DMS79 treated with DMSO at 0.1 percent for 48 hours (cell line): ENCODE results near the gene GNAT3.

ENCODE experiments used
- DNase-seq: peaks from one replicate; lab custom pipeline; 2025; lab: John Stamatoyannopoulos, UW

Gene GNAT3

GRCh38 chr7:80499350-80499953, 12.4 kb downstream of the GNAT3 start:
- no peak for DNase-seq

- no peak for DNase-seq
These were observed 13.1 kb downstream of the GNAT3 start for GRCh38 chr7:80498481-80499349.

GRCh38 chr7:80496586-80496985, 15.3 kb downstream of the GNAT3 start:
- DNase-seq, result no peak

GRCh38 chr7:80493121-80493849, 18.6 kb downstream of the GNAT3 start:
- DNase-seq, result no peak

GRCh38 chr7:80491462-80491861, 20.4 kb downstream of the GNAT3 start:
- no peak for DNase-seq

- DNase-seq, result no peak
These were observed 23.0 kb downstream of the GNAT3 start for GRCh38 chr7:80488851-80489370.

GRCh38 chr7:80488406-80488805, 23.5 kb downstream of the GNAT3 start:
- no peak for DNase-seq

GRCh38 chr7:80485721-80486120, 26.1 kb downstream of the GNAT3 start:
- DNase-seq, result no peak

GRCh38 chr7:80482950-80483349, 28.9 kb downstream of the GNAT3 start:
- DNase-seq, result no peak

- DNase-seq, result no peak
These were observed 30.5 kb downstream of the GNAT3 start for GRCh38 chr7:80481196-80481884.

GRCh38 chr7:80480566-80480965, 31.3 kb downstream of the GNAT3 start:
- DNase-seq, result no peak

GRCh38 chr7:80478683-80479082, 33.2 kb downstream of the GNAT3 start:
- DNase-seq, result no peak

- DNase-seq, result no peak
These were observed 35.8 kb downstream of the GNAT3 start for GRCh38 chr7:80476035-80476434.

- no peak for DNase-seq
These were observed 36.5 kb downstream of the GNAT3 start for GRCh38 chr7:80475383-80475782.

- no peak for DNase-seq
These were observed 38.1 kb downstream of the GNAT3 start for GRCh38 chr7:80473751-80474150.

GRCh38 chr7:80472491-80473200, 39.2 kb downstream of the GNAT3 start:
- DNase-seq, result no peak

- no peak for DNase-seq
These were observed 42.7 kb downstream of the GNAT3 start for GRCh38 chr7:80468931-80469714.

GRCh38 chr7:80467069-80467468, 44.8 kb downstream of the GNAT3 start:
- peak; percentile 72 for DNase-seq

GRCh38 chr7:80466636-80467035, 45.2 kb downstream of the GNAT3 start:
- DNase-seq, result peak; percentile 46

GRCh38 chr7:80464211-80464610, 47.7 kb downstream of the GNAT3 start:
- DNase-seq, result no peak
